ENCODE data around the gene GPR61.

Gene GPR61, protein sequence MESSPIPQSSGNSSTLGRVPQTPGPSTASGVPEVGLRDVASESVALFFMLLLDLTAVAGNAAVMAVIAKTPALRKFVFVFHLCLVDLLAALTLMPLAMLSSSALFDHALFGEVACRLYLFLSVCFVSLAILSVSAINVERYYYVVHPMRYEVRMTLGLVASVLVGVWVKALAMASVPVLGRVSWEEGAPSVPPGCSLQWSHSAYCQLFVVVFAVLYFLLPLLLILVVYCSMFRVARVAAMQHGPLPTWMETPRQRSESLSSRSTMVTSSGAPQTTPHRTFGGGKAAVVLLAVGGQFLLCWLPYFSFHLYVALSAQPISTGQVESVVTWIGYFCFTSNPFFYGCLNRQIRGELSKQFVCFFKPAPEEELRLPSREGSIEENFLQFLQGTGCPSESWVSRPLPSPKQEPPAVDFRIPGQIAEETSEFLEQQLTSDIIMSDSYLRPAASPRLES

DNA sequence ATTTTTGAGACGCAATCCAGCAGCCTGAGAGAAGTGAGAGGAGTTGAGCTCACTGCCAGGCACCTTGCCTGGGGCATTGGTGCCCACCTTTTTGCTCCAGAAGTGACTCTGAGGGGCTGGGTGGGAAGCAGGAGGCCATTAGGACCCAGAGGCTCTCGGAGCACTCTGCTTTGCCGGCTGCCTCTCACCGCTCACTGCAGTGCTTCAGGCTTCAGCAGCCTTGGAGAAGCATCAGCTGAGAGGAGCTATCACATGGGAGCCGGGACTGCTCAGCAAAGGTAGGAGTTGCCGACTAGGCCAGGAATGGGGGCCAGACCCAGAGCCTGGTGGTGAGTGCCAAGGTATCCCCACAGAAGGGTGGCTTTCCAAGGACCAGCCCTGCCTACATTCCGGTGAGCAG is at the start of gene GPR61:
Gene GPR61, plus strand, starts transcription at position 197 of the 400 bp plus-strand sequence. CDS start 3,151 bp downstream, outside the sequence.
- DNase-seq (ENCODE audit: low spot score) (no peak), FAIRE-seq (no peak)

DNA sequence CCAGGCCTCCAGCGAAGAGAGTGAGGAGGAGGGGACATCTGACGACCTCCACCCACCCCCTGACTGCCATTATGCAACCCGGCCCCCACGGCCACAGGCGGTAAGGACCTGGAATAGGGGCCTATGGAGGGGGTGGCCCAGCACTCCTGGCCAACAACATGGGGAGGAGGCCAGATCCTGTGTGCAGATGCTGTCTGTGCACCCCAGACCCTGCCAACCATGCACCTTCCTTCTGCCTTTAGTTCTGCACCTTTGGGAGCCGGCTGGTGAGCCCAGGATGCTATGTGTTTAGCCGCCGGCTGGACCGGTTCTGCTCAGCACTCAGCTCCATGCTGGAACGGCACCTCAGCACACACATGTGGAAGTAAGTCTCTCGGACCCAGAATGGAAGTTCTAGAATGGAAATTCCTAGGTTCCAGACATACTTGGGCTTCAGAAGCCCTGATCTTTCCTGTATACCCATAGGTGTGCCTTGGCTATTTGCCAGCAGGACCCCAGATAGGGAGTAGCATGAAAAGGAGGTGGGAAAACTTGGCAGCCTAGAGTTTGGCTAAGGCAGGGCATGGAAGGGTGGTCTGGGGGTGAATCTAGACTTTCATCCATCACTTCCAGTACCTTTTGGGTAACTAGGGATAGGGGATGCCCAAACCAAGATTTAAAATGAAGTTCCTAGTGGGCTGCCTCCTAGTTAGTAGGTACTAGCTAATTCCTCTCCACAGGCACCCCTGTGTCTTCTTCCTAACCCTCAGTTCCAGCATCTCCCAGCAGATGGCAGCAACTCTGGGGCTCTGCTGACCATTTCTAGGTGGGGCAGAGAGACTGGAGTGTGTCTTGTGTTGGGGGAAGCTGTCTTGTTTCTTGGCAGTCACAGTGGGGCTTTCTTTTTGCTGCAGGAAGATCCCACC is 49.4 kb upstream of the GPR61 start:
- no peak for FAIRE-seq
- peak; percentile 43 for DNase-seq (ENCODE audit: low spot score)

DNA sequence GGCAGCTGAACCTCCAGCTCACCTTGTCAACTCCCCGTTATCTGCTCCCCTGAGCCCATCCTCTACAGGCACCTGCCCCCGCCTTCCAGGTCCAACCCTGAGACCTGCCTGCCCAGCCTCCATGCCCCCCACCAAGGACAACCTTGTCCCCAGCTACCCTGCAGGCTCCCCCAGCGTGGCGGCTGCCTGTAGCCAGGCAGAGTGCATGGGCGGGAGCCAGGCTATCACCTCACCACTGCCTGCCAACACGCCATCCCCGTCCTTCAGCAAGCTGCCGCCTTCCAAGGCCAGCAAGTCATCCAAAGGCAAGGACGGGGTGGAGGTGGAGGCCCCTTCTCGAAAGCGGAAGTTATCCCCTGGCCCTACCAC is 48.8 kb upstream of the GPR61 start:
- FAIRE-seq = no peak
- no peak for DNase-seq (ENCODE audit: low spot score)

DNA sequence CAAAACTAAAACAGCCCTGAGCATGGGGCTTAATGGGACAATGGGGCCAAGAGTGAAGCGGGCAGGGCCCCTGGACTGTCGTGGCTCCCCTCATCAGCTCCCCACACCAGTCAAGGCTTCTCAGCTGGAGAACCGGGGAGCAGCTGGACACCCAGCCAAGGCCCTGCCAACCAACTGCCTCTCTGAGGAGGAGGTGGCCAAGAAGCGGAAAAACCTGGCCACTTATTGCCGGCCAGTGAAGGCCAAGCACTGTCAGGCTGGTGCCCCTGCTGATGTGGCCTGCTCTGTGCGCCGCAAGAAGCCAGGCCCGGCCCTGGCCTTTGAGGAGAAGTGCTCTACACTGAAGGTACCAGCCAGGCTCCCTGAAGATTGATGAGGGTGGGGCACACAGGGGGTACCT is 48.3 kb upstream of the GPR61 start:
- FAIRE-seq = no peak
- DNase-seq (ENCODE audit: low spot score) = no peak

DNA sequence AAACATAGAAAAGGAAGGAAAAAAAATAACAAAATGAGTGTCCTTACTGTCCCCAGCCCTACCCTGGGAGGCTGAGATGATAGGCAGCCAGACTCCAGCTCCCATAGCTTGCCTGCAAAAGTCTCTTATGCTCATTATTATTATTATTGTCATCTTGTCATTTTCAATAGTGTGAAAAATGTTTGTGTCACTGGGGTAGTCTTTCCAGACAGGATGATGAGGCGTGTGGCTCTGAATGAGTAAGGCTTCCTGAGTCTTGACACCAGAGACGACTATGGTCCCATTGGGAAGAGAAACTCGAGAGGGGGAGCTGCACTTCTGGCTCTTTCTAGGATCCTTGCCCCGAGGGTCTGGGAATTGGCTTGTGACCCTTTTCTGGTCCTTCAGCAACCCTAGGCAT is 46.9 kb upstream of the GPR61 start:
- no peak for FAIRE-seq
- DNase-seq (ENCODE audit: low spot score) = no peak

DNA sequence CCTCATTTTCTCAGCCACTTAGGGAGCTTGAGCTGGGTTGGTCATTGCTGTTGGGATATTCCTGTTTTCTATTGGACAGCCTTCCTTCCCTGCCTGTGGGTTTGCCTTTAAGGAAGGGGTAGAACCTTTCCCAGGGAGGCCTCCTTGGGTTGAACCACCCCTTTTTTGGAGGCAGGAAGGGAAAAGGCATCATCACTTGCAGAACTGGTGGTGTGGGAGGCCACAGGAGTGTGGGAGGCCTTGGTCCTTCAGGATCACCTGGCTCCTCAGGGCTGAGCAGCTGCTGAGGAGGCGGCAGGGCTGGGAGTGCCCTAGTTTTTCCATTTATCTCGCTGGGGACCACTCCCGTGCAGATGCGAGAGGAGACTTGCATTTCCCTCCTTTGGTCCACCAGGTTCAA is 46.4 kb upstream of the GPR61 start:
- DNase-seq (ENCODE audit: low spot score) (no peak), FAIRE-seq (no peak)

DNA sequence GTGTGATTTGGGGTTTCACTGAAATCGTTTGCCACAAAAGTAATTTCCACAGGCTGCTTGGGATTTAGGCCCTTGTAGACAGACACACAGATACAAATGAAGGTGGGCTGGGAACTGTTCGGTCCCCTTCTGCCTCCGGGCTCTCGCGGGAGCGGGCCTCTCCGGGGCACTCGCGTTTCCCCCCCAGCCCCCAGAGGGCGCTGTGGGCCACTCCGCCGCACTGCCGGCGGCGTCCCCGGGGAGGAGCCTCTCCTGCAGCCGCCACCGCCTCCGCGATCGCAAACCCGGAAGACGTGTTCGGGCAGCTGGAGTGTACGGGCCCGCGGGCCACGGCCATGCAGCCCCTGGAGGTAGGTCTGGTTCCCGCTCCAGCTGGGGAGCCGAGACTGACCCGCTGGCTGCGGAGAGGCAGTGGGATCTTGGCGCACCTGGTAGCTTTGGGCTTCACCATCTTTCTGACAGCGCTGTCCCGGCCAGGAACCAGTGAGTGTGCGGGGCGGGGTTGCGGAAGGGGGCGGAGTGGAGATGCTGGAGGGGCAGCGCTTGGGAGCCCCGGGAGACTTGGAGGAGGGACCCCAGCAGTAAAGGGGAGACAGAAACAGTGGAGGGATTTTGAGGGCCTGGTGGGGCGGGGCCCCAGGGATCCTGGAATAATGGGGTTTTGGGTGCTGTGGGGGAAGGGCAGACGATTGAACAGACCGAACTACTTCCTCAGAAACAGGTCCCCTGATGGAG is 45.7 kb upstream of the GPR61 start, which contains the start of gene CYB561D1:
Gene CYB561D1, plus strand, starts transcription at position 290 of the 735 bp plus-strand sequence. Its CDS starts 46 bp downstream, at position 336.
- peak; percentile 65 for DNase-seq (ENCODE audit: low spot score)
- FAIRE-seq = no peak

DNA sequence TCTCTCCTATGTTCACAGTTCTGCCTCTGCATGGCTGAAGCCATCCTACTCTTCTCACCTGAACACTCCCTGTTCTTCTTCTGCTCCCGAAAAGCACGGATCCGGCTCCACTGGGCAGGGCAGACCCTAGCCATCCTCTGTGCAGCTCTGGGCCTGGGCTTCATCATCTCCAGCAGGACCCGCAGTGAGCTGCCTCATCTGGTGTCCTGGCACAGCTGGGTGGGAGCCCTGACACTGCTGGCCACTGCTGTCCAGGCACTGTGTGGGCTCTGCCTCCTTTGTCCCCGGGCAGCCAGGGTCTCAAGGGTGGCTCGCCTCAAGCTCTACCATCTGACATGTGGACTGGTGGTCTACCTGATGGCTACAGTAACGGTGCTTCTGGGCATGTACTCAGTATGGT is 43.9 kb upstream of the GPR61 start:
- DNase-seq (ENCODE audit: low spot score) = no peak
- FAIRE-seq = no peak

DNA sequence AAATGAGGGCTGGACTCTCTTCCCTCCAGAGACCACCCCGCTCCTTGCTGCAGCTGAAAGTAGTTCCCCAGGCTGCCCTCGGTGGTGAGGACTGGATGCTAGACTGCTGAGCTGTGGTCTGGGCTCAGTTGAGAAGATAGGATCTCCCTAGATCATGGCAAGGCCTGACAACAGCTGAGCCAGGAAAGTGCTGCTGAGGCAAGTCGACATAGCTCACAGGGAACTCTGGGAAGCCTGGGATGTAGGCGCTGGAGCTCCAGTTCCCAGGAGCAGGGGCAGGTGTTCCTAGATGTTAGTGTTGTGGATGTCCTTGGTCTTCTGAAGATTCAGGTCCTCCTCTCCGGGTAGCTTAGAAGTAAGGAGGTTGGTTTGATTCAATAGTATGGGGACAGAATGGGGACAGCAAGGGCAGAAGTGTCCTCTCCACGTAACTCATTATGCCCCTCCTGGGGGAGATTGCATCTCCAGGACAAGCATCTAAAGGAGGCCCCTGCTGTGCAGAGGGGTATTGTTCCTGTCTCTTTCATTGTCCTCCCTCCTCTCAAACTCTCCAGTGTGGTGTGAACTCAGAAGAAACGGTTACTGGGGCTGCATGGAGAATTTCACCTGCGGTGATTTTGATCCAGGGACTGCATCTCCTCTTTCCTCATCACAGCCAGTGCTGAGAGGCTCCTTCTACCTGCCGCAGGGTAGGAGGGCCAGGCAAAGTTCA is 42.1 kb upstream of the GPR61 start:
- FAIRE-seq = no peak

DNA sequence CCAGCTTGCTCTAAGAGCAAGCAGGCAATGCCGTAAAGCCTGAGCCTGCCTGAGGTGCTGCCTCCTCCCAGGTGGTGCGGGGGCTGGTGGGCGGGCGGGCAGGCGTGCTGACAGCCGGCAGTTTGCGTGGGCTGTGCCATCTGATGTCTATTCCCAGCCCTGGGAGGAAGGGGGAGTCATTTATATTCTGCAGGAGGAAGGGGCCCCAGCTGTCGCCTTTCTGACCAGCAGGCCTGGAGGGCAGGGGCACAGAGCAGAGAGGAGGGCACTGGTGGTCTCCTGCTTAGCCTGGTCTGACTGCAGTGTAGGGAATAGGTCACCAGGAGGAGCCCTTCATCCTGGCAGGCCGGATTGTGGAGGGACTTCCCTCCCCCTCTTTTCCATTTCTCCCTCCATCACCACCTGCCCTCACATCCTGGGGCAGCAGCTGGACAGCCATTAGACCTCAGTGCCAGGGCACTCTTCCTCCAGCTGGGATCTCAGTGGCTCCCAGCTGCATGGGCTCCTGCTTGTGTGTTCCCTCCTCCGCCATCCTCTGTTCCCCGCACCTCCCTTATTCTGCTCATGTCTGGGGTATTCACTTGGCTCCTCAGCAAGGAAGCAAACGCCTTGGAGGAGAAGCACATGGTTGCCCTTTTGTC is 41.4 kb upstream of the GPR61 start:
- DNase-seq (ENCODE audit: low spot score) (no peak), FAIRE-seq (no peak)

More for the DNA sequence above, 42.1 kb upstream of the GPR61 start:
- DNase-seq (ENCODE audit: low spot score) = no peak

DNA sequence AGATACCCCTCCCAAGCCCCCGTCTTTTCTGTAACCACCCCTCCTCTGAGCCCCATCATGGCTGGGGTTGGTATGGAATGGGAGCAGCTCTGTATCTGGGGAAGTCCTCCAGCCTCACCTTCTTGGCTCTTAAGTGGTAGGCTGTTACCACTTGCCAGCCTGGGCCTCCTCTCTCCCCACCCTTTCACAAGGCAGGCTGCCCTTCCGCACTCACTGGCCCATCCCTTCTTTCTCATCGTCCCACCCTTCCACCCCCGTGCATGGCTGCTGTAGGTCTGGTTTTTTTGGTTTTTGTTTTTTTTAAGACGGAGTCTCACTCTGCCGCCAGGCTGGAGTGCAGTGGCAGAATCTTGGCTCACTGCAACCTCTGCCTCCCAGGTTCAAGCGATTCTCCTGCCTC is 40.6 kb upstream of the GPR61 start:
- FAIRE-seq = no peak

DNA sequence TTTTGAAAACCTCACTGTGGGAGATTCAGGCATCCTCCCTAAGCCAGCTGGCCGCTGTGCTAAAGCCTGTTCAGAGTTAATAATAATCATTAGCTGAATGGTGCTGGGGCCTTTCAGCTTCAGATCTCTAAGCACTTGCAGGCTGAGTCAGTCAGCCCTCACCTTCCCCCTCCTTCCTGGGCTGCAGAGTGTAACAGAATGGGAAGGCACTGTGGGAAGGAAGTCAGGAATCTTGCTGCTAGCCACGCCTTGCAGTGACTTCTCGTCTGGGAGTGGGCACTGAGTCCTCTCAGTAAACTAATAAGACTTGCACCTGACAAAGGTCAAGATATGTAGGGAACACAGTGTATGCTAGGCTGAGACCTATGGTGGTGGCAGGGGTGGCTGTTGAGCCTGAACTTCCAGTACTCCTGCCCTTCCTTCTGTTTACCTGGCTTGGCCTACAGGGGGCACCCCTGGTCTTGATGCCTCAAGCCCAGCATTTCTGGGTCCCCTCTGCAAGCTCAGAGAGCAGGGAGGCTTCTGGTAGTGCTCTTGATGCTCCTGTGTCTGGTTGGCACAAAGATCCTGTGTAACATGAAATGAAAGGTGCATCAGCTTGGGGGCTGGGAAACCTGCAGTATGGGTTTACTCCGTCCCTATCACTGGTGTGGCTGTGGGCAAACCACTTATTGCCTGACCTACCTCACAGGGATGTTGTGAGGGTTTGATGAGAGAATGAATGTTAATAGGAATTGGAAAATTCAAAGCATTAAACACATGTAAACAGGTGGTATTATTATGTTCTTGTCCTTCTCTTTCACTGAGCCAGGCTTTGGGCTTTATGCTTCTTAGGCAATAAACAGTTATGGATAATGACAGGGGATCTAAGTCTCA is 39.8 kb upstream of the GPR61 start:
- FAIRE-seq (peak; percentile 12), DNase-seq (ENCODE audit: low spot score) (peak; percentile 52)

More for the DNA sequence above, 40.6 kb upstream of the GPR61 start:
- no peak for DNase-seq (ENCODE audit: low spot score)

DNA sequence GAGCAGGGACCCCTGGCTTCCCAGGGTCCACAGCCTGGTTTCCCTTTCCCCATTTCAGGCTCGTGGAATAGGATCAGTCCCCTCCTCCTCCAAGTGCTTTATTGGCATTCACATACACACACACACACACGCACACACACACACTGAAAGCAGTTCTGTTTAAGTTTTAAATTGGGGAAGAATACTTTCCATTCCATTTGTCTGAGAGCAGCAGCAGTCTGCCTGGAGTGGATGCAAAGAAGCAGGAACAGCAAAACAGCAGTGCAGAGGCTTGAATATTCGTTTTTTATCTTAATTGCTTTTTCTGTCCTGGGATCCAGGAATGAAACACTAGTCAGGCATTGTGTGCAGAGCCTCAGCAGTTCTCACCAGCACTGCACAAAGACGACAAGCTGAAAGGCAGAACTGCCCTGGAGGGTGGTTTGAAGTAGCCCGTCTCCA is 38.7 kb upstream of the GPR61 start:
- FAIRE-seq (no peak), DNase-seq (ENCODE audit: low spot score) (no peak)

DNA sequence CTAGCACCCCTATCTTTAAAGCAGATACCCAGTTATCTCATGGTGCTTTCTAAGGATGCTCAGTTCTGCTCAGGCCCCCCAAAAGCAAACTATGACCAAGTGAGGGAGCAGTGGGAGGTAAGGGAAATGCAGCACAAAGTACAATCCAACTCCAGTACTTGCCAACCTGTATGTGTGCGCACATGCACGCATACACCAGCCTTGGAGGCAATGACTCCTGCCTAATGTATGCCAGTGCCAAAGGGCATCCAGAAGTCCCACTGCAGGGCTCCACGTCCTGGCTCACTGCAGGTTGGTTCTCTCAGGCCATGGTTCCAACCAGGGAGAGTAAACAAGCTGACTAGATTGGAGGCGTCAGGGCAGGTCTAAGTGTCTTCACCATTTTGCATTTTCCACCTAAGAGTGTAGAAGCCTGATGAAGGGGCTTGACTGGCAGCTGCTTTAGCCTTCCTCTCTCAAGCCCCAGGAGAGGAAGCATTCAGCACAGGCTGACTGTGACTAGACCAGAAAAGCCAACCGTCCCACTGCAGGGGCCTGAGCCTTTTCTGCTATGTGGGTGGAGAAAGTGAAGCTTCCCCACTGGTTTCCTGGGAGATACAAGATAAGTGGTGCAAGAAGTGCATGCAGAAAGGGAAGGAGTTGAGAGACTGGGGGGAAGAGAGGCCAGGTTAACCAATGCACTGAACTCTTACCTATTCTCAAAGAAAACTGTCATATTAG is 37.9 kb upstream of the GPR61 start:
- DNase-seq (ENCODE audit: low spot score) = no peak

DNA sequence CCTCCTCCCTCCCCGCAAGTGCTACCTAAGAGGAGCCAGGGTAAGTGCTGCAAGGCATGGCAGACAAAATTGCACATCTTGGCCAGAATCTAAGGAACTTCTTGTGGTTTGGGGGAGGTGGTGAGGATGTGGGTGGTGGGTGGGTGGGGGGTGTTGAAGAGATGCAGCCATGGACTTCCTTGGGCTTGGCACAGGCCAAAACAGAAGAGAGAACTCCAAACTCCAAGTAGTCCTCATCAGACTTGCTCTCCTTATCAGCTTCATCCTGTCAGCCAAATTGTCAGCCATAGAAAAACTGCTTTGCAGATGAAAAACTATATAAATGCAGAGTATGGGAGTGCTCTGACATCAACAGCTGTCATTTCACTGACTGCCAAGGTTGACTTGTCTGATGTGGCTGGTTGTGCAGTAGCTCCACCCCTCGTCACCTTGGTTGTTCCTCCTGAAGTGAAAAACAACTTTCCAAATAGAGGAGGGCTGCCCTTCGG is 37.3 kb upstream of the GPR61 start:
- FAIRE-seq (no peak), DNase-seq (ENCODE audit: low spot score) (no peak)

More for the DNA sequence above, 37.9 kb upstream of the GPR61 start:
- no peak for FAIRE-seq

DNA sequence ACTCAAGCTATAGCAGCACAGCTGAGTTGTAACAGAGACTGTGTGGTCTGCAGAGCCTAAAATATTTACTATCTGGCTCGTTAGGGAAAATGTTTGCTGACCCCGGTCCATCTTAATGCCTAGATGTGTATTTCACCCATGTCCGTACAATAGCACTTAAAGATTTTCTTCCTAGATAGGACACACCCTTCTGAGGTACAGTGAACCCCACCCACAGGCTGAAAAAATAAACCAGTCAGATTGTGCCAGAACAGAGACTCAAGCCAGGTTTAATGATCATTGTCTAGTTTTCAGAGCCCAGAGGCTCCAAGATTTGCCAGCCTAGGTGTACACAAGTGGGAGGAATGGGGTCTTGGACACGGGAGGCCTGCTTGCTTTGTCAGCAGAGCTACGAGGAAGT is 35.7 kb upstream of the GPR61 start:
- FAIRE-seq (no peak), DNase-seq (ENCODE audit: low spot score) (no peak)

DNA sequence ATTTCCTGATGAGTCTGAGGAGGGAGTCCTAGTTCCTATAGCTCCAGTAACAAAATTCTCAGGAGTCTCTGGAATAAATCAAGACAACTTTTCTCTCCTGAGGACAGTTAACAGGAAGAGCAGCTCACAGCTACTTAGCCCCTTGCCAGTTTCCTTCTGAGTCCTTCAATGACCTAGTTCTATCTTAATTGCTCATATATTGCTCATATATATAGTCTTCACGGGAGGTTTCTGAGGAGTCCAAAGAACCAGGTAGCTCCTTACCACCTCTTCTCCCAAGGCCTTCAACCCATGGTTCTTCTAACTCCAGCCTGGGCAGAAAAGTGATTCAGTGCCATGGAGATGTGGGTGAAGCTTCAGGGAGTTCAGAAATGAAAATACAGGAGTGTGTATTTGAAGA is 34.7 kb upstream of the GPR61 start:
- DNase-seq (ENCODE audit: low spot score) (no peak), FAIRE-seq (no peak)

All from RCC 7860 (cell line).